NK-92 (cell line): Measurements from ENCODE around the gene PEX3.
"Not testable (repeated sequence)": the region's sequence is repeated elsewhere in the genome, so short reads cannot be mapped to it uniquely, and the experiment has no call there.

Source experiments
- DNase-seq: peaks from one replicate; lab custom pipeline; 2025; ENCODE audit not compliant: unreplicated experiment; lab: John Stamatoyannopoulos, UW

The PEX3 gene

GRCh38 chr6:143443096-143443495 lies 7.5 kb upstream of the PEX3 start:
- DNase-seq, result no peak

- DNase-seq, result not testable (repeated sequence)
Measured at GRCh38 chr6:143447865-143448264, 2.7 kb upstream of the PEX3 start.

- no peak for DNase-seq
Measured at GRCh38 chr6:143449082-143449713, 1.4 kb upstream of the PEX3 start.

GRCh38 chr6:143449714-143450452 lies 722 bp upstream of the PEX3 start:
- no peak for DNase-seq

GRCh38 chr6:143451531-143451930 lies 926 bp downstream of the PEX3 start:
- DNase-seq, result no peak

- DNase-seq, result no peak
Measured at GRCh38 chr6:143457563-143458359, 7.2 kb downstream of the PEX3 start.

GRCh38 chr6:143465546-143465945 lies 14.9 kb downstream of the PEX3 start:
- DNase-seq, result no peak

- DNase-seq, result no peak
Measured at GRCh38 chr6:143468026-143468425, 17.4 kb downstream of the PEX3 start.

- not testable (repeated sequence) for DNase-seq
Measured at GRCh38 chr6:143468823-143469222, 18.2 kb downstream of the PEX3 start.

- no peak for DNase-seq
Measured at GRCh38 chr6:143471822-143472221, 21.2 kb downstream of the PEX3 start.

- no peak for DNase-seq
Measured at GRCh38 chr6:143476545-143476944, 25.9 kb downstream of the PEX3 start.

GRCh38 chr6:143478479-143479062 lies 28.0 kb downstream of the PEX3 start:
- no peak for DNase-seq

- DNase-seq, result no peak
Measured at GRCh38 chr6:143482593-143482992, 32.0 kb downstream of the PEX3 start.

GRCh38 chr6:143485967-143486366 lies 35.4 kb downstream of the PEX3 start:
- DNase-seq, result no peak

- DNase-seq, result no peak
Measured at GRCh38 chr6:143486752-143487151, 36.1 kb downstream of the PEX3 start.

- no peak for DNase-seq
Measured at GRCh38 chr6:143490244-143490643, 39.6 kb downstream of the PEX3 start.

- no peak for DNase-seq
Measured at GRCh38 chr6:143490775-143491174, 40.2 kb downstream of the PEX3 start.

GRCh38 chr6:143496974-143497373 lies 46.4 kb downstream of the PEX3 start:
- DNase-seq, result no peak

GRCh38 chr6:143498428-143498827 lies 47.8 kb downstream of the PEX3 start:
- DNase-seq, result no peak

GRCh38 chr6:143501851-143502250 lies 51.2 kb downstream of the PEX3 start:
- no peak for DNase-seq

GRCh38 chr6:143504369-143504768 lies 53.8 kb downstream of the PEX3 start:
- no peak for DNase-seq

- DNase-seq, result no peak
Measured at GRCh38 chr6:143505111-143505510, 54.5 kb downstream of the PEX3 start.
